C4-2B (cell line): ENCODE results near the gene LOXL1.

Experiments
- H3K27ac ChIP-seq: fragments of 450-650 bp; 2 replicates; pipeline ENCODE4 v1.5.1; 2017
- CTCF ChIP-seq: fragments of 450-650 bp; conservative IDR thresholded peaks from 2 replicates; pipeline ENCODE4 v1.5.1; 2017; ENCODE audit warnings: mild to moderate bottlenecking
- ZFX ChIP-seq: fragments of 450-650 bp; IDR thresholded peaks from 2 replicates; pipeline ENCODE4 v1.6.1; 2017

The LOXL1 gene

GRCh38 chr15:73944161-73945129 is 18.2 kb downstream of the LOXL1 start:
- no peak overlapping the region for H3K27ac ChIP-seq
- TF ChIP-seq ZFX, result no peak
- TF ChIP-seq CTCF, result no peak

GRCh38 chr15:73945130-73945508 is 18.9 kb downstream of the LOXL1 start:
- H3K27ac ChIP-seq, result no peak overlapping the region
- TF ChIP-seq CTCF (no peak), ZFX (no peak)

DNA sequence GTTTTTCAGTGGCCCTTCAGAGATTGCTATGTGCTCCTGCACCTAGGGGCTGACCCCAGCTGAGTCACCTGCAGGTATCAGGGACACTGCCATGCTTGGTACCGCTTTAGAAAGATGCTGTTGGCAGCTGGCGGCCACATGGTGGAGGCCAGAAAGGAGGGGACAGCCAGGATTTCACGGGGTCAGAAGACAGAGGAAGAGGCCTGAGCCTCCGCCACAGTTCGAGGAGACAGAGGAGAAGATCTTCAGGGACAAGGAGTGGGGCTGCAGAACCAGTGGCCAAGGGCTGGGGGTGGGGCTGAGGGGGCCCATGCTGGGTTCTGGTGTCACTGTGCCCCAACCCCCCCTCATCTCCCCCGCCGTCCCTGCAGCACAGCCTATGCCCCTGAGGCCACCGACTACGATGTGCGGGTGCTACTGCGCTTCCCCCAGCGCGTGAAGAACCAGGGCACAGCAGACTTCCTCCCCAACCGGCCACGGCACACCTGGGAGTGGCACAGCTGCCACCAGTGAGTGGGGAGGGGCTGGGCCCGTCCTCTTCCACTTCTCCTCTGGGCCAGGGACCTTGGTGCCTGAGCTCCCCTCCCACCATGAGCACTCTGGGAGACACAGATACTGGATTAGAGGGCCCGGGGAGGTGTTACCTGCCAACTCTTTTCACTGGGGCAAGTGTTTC is 19.9 kb downstream of the LOXL1 start:
- TF ChIP-seq CTCF (no peak), ZFX (no peak)
- H3K27ac ChIP-seq, result no peak overlapping the region

GRCh38 chr15:73946795-73947370 is 20.6 kb downstream of the LOXL1 start:
- TF ChIP-seq CTCF (no peak), ZFX (no peak)
- no peak overlapping the region for H3K27ac ChIP-seq

DNA sequence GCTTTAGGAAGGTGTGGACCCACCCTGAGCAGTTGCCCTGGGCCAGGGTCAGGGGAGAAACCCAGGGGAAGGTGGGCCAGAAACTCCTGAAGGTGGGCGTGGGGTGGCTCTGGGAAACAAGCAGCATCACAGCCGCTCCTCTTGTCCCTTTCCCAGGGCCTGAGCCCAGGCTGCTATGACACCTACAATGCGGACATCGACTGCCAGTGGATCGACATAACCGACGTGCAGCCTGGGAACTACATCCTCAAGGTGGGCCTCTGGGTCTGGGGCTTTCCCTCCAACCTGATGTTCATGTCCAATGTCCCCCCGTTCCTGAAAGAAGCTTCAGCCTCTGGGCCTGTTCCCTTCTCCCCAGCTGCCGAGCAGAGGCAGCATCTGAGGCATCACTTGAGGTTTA is 21.4 kb downstream of the LOXL1 start:
- H3K27ac ChIP-seq, result no peak overlapping the region

GRCh38 chr15:73948396-73948795 is 22.1 kb downstream of the LOXL1 start:
- no peak overlapping the region for H3K27ac ChIP-seq
- no peak for TF ChIP-seq CTCF
- TF ChIP-seq ZFX, result no peak

More for the DNA sequence above, 21.4 kb downstream of the LOXL1 start:
- TF ChIP-seq ZFX (no peak), CTCF (no peak)

- TF ChIP-seq CTCF (no peak), ZFX (no peak)
- no peak overlapping the region for H3K27ac ChIP-seq
These were observed 22.7 kb downstream of the LOXL1 start for GRCh38 chr15:73948982-73949381.
